MG63 (cell line): ENCODE results near the gene OR6N1. TPM values are rescaled to one million over a fixed set of nuclear protein-coding genes. Genes with fewer than 3 reads are reported as not detected.

Experiments used
- DNase-seq: peaks from one replicate; pipeline ENCODE4 v3.0.0-alpha.2; 2020
- H3K27me3 ChIP-seq: fragments of 250-450 bp; sonication (Bioruptor Pico); 2 replicates; pipeline ENCODE4 v1.5.1; 2020; ENCODE audit warnings: mild to moderate bottlenecking, moderate library complexity
- H3K36me3 ChIP-seq: fragments of 250-450 bp; sonication (Bioruptor Pico); 2 replicates; pipeline ENCODE4 v1.5.1; 2020; ENCODE audit warnings: mild to moderate bottlenecking, moderate library complexity
- H3K4me3 ChIP-seq: fragments of 250-450 bp; sonication (Bioruptor Pico); 2 replicates; pipeline ENCODE4 v1.5.1; 2020; ENCODE audit warnings: mild to moderate bottlenecking, moderate library complexity
- H3K9me3 ChIP-seq: fragments of 250-450 bp; sonication (Bioruptor Pico); 2 replicates; pipeline ENCODE4 v1.5.1; 2020; ENCODE audit warnings: mild to moderate bottlenecking, moderate library complexity
- total RNA-seq: library from RNA; depleted of rRNA; stranded (reverse); fragments of >200 nt; shearing (Covaris generic); gene quantifications from 2 replicates; pipeline ENCODE4 v1.2.3, GENCODE V29; 2014; ENCODE audit warnings: low replicate concordance; rRNA removed

Gene OR6N1, protein sequence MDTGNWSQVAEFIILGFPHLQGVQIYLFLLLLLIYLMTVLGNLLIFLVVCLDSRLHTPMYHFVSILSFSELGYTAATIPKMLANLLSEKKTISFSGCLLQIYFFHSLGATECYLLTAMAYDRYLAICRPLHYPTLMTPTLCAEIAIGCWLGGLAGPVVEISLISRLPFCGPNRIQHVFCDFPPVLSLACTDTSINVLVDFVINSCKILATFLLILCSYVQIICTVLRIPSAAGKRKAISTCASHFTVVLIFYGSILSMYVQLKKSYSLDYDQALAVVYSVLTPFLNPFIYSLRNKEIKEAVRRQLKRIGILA
- total RNA-seq: not detected in 2 replicates

DNA sequence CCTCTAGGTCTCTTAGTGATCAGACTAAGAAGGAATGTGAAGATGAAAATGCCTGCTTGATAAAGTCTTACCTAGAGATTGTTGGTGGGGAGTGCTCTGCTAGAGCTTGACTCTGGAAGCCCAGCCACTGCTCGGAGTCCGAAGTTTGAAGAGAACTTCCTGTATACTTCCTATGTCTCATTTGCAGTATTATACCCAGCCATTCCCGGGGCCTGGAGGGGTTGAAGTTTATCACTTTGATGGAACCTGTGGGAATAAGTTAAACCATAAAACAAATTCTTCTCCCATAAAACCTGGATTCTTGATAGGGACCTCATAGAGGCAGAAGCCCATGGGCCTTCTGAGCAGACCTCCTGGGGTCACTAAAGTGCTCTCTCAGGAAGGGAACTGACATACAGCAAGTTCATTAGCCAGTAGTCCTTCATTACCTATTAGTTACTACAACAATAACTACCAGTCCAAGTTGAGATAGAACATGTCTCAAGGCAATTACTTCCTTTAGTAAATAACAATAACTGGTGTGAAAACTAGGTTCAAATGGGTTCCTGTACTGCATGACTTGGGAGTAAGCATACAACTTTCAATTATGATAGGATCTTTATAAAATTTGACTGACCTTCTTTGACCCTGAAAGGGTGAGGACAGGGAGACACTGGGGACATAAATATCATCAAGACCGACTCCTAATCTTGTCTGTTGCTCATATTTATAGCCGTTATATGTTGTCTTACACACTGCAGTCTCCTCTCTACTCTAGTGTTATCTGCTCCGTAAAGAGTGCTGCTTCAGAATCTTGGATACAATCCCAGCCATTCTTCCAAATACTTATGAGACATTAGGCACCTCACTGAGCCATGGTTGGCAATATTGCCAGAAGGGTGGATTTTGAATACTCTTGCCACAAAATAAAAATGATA lies at the start of gene OR6N1:
OR6N1 (minus strand) TSS at position 246 of the 917 bp plus-strand sequence. CDS start 5,513 bp downstream, outside the sequence.
- no peak within 1 kb of the TSS for H3K4me3 ChIP-seq
- no peaks in the 10 kb centered on the region for H3K9me3 ChIP-seq
- H3K36me3 ChIP-seq: no peaks in the 10 kb centered on the region
- H3K27me3 ChIP-seq: peaks cover 3% of the 10 kb centered on the region; the same call in 1 of the 2 replicates
- no peak for DNase-seq

DNA sequence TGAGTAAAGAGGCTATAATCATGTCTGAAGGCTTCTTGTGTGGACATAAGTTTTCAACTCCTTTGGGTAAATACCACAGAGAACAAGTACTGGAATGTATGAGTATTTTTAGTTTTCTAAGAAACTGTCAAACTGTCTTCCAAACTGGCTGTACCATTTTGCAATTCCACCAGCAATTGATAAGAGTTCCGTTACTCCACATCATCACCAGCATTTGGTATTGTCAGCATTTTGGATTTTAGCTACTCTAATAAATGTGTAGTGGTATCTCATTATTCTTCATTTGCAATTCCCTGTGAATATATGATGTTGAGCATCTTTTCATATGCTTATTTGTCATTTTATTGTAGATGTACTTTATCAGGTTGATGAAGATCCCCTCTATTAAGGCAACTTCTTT lies 49.7 kb upstream of the OR6N1 start:
- no peak overlapping the region for H3K4me3 ChIP-seq
- H3K27me3 ChIP-seq: no peaks in the 10 kb centered on the region
- no peak for DNase-seq
- H3K9me3 ChIP-seq: no peaks in the 10 kb centered on the region
- no peaks in the 10 kb centered on the region for H3K36me3 ChIP-seq

DNA sequence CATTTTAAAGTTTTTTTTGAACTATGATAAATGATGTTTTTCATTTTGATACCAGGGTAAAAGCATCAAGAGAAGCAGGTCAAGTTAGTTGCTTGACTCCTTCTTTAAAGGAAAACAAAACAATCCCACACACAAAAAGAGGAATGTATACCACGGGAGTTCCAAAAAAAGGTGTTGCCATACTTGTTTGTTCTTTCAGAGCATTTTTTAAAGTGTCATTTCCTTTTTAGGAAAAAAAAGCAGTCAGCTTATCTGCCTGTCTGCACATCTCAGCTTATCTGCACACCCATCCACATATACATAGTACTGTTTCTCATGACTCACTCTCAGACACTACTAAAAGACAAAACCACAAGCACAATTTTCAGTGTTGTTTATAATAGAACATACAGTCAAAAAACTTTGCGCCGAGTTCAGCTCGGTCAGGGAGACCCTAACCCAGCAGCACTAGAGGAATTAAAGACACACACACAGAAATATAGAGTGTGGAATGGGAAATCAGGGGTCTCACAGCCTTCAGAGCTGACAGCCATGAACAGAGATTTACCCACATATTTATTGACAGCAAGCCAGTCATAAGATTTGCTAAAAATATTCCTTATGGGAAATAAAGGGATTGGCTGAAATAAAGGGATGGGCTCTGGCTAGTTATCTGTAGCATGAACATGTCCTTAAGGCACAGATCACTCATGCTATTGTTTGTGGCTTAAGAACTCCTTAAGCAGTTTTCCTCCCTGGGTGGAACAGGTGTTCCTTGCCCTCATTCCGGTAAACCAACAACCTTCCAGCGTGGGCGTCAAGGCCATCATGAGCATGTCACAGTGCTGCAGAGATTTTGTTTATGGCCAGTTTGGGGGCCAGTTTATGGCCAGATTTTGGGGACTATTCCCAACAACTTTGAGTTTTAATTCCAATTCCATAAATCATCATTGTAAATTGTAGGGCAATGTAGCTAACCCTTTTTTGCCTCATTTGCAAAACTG lies 47.8 kb upstream of the OR6N1 start:
- DNase-seq: no peak
- Histone ChIP-seq H3K9me3 (no peaks in the 10 kb centered on the region), H3K27me3 (no peaks in the 10 kb centered on the region), H3K36me3 (no peaks in the 10 kb centered on the region), H3K4me3 (no peak overlapping the region)

DNA sequence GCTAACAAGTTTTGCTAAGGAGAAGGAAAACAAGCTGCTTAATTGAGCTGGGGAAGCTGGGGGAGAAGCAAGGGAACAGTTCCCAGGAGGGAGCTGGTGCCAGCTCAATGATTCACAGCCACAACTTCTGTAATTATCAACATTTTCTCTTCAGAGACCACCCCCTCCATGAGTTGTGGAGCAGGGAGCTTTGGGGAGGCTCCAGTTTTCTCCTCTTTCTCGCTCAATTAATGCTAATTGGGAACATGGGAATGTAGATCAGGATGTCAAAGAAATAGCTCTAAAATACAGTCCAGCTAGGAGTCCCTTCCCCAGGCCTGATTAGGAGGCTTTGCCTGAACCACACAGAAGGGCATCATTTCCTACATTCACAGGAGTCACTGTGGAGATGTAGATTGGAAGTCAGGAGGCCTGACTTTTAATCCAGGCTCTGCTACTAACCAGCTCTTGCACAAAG lies 47.0 kb upstream of the OR6N1 start:
- Histone ChIP-seq H3K27me3 (no peaks in the 10 kb centered on the region), H3K36me3 (no peaks in the 10 kb centered on the region), H3K9me3 (no peaks in the 10 kb centered on the region), H3K4me3 (no peak overlapping the region)
- no peak for DNase-seq

DNA sequence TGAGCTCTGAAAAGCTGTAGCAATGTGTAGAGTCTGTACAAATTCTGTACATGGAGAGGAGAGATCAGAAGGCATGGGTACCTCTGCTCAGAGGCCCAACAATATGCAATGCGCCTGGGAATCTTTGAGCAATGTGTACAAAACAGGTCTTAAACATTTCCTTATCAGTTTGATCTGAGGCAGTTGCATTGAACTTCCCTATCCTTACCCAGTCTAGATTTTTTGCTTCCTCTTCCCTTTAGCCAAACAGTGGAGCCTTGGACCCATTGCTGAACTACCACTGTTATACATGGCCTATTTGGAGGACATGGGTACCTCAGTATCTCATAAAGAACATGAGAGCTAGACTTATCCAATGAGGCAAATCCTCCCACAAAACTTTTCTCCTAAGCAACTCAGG lies 46.6 kb upstream of the OR6N1 start:
- Histone ChIP-seq H3K36me3 (no peaks in the 10 kb centered on the region), H3K9me3 (no peaks in the 10 kb centered on the region), H3K27me3 (no peaks in the 10 kb centered on the region), H3K4me3 (no peak overlapping the region)
- DNase-seq: no peak

DNA sequence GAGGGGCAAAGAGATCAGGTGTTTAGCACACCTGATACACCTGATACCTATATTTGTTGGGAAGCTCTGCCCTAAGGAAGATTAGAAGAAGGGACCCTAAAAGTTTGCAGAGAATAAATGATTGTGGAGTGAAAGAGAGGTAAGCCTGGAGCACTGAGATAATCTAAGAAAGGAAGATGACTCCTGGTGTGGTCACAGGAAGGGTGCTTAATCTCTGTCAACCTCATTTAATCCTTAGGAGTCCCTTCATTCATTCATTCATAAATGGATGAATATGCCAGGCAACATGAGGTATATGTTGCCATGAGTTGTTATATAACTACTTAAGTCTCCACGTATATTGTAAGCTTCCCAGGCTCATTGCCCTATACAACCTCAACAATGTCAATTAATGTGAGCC lies 43.0 kb upstream of the OR6N1 start:
- Histone ChIP-seq H3K36me3 (no peaks in the 10 kb centered on the region), H3K9me3 (no peaks in the 10 kb centered on the region), H3K4me3 (no peak overlapping the region), H3K27me3 (no peaks in the 10 kb centered on the region)
- no peak for DNase-seq

DNA sequence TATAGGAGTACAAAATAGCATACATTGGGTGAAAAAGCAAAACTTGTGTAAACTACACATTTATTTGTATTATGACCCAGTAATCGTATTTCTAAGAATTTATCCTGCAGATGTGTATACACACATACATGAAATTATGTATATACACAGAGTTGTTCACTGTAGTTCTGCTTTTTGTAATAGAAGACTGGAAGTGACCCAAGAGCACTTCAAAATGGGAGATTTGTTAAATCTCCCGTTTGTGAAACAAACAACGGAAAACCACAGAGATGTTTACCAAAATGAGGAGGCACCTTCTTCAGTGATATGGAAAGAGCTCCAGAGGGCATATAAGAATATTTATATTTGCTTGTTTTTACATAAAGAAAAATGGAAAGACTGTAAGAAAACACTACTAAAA lies 41.2 kb upstream of the OR6N1 start:
- H3K27me3 ChIP-seq: no peaks in the 10 kb centered on the region
- H3K4me3 ChIP-seq: no peak overlapping the region
- no peaks in the 10 kb centered on the region for H3K36me3 ChIP-seq
- no peaks in the 10 kb centered on the region for H3K9me3 ChIP-seq
- DNase-seq: no peak

DNA sequence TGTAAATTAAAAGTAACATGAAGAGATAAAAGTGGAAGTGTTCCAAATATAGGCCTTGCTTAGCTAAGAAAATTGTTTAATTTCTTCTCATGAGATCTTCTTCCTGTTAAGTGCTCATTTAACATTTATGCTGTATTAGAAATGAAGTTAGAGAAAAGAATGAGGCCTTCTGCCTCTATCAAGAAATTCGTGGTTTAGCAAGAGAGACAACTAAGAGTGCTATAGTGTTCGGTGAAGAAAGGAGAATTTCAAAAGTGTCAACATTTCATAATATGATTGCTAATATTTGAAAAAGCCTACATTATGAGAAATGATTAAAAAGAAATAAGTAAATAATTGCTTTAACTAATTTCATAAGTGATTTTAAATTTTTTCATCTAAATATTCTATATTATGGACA lies 40.3 kb upstream of the OR6N1 start:
- no peak for DNase-seq
- no peaks in the 10 kb centered on the region for H3K36me3 ChIP-seq

DNA sequence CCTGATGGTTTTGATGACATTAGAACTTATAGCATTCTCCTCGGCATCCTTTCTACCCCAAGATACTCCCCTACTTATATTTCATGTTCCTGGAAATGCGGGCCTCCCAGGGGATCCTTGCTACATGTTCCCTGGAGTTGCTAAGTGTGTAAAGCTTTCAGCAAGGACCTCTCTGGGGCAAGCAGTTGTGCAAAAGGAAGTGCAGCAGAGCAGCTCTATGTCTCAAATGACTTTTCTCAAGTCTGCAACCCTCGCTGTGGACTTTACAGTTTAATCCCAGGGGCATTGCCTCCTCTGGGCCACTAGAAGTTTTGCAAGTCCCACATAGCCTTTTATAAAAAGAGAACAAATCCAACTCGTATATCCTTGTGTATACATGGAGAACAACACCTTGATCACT lies 38.3 kb upstream of the OR6N1 start:
- no peak overlapping the region for H3K4me3 ChIP-seq
- no peak for DNase-seq
- no peaks in the 10 kb centered on the region for H3K36me3 ChIP-seq
- H3K9me3 ChIP-seq: no peaks in the 10 kb centered on the region
- no peaks in the 10 kb centered on the region for H3K27me3 ChIP-seq

More for the DNA sequence above, 40.3 kb upstream of the OR6N1 start:
- Histone ChIP-seq H3K27me3 (no peaks in the 10 kb centered on the region), H3K4me3 (no peak overlapping the region), H3K9me3 (no peaks in the 10 kb centered on the region)

DNA sequence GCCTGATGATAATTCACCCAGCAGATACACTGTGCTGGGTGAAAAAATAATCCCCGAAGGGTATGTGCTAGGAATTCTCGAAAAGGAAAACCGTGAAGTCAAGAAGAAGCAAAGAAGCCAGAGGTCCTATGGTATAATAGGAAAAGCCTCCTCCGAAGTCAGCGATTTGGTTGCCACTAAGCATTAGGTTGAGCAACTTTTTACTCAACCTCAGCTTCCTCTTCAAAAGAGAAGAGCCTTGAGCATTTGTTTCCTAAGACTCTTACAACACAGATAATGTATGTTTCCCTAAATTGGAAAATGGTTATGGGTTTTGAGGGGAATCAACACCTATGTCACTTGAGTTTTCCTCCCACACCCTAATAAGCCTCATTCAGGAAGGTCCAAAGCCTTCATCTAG lies 37.9 kb upstream of the OR6N1 start:
- Histone ChIP-seq H3K9me3 (no peaks in the 10 kb centered on the region), H3K36me3 (no peaks in the 10 kb centered on the region), H3K4me3 (no peak overlapping the region), H3K27me3 (no peaks in the 10 kb centered on the region)
- DNase-seq: no peak

DNA sequence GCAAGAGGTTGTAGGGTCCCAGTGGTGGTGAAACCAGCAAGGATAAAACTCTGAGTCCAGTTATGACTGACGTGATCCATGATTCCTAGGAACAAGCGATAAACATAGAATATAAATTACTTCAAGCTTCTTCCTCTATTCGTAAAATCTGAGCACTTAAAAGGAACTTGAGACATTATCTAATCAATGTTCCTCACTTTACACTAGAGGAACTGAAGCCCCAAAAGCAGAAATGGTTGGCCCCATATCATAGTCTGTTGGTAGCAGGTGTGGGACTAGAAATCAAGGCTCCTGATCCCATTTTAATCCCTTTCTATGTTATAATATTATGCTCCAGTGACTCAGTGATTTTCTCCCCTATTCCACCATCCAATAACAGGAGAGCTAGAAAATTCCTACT lies 37.3 kb upstream of the OR6N1 start:
- H3K4me3 ChIP-seq: no peak overlapping the region

DNA sequence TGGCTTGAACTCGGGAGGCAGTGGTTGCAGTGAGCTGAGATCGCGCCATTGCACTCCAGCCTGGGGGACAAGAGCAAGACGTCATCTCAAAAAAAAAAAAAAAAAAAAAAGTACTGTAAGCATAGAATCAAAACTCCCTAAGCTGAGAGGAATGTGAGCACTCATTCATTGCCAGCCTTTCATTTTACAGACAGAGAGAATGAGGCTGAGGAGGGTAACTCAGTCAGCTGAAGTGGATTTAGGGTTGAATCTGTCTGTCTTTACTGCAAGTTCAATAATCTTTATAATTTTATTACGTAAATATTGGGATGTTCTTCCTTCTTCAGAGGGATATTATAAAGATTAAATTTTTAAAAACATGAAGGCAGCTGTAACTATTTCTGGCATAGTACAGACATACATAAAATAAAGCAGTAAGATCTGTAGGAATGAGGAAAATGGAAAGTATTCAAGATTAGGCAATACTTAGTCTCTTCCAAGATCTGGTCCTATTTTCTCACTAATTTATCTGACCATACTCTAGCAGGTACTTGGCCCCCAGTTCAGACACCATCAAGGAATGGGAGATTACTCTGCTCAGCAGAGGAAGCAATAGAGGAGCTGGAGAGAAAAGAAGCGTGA lies 35.0 kb upstream of the OR6N1 start:
- Histone ChIP-seq H3K27me3 (0 out of 2 replicates have a peak, but pooled peaks cover 3% of the 10 kb centered on the region), H3K9me3 (no peaks in the 10 kb centered on the region), H3K4me3 (no peak overlapping the region), H3K36me3 (no peaks in the 10 kb centered on the region)
- DNase-seq: no peak

More for the DNA sequence above, 37.3 kb upstream of the OR6N1 start:
- Histone ChIP-seq H3K9me3 (no peaks in the 10 kb centered on the region), H3K36me3 (no peaks in the 10 kb centered on the region), H3K27me3 (no peaks in the 10 kb centered on the region)
- DNase-seq: no peak

DNA sequence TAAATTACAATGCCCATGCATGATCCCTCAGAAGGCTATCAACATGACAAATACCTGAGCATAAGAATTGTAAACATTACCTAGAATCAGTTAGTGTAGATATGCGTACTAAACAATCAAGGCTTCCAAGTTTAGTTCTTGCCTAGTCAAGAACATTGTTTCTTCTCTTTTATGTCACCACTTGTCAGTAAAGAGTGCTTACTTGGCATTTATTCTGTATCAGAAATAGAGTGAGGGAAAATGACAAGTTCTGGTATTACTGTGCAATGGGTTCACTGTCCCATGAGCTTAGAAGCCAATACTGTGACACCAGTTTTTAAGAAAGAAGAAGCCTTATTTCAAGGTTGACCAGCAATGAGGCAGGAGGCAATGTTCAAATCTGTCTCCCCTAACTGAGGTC lies 31.7 kb upstream of the OR6N1 start:
- no peaks in the 10 kb centered on the region for H3K36me3 ChIP-seq
- H3K27me3 ChIP-seq: peaks cover 3% of the 10 kb centered on the region; the same call in 1 of the 2 replicates
- H3K4me3 ChIP-seq: no peak overlapping the region
- no peak for DNase-seq
- H3K9me3 ChIP-seq: no peaks in the 10 kb centered on the region

DNA sequence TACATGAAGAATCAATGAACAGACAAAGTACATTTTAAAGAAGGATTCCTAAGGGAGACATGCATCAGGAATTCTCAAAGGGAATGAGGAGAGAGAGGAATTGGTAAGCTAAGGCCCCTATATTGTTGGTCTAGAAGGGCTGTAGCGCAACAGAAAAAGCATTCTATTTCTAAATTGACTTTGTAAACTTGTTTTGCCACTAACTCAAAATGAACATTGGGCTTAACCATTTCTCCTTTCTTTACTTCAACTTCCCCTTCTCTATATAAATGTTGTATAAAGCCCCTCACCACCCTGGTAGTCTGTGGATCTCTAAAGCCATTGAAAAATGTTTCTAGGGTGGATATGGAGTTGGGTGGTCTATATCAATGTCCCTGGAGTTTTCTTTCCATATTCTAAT lies 29.4 kb upstream of the OR6N1 start:
- peaks cover 3% of the 10 kb centered on the region; the same call in 1 of the 2 replicates for H3K27me3 ChIP-seq
- DNase-seq: no peak
- no peaks in the 10 kb centered on the region for H3K36me3 ChIP-seq
- no peaks in the 10 kb centered on the region for H3K9me3 ChIP-seq
- H3K4me3 ChIP-seq: no peak overlapping the region

DNA sequence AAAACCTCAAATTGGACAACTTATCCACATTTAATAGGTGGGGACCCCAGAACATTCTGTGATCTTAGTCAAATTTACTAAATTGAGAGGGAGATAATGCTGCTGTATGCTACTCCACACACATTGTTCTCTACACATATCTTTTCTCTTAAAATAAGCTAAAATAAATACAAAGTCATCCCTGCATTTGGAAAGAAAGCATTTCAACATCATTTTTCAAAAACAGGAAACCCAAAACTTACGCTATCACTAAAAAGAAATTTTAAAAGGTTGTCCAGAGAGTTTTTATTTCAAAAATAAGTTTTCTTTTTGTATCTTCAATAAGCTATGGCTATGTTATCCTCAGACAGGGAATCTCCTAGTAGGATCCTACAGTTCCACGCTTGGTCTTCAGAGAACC lies 28.5 kb upstream of the OR6N1 start:
- Histone ChIP-seq H3K9me3 (no peaks in the 10 kb centered on the region), H3K4me3 (no peak overlapping the region), H3K36me3 (no peaks in the 10 kb centered on the region), H3K27me3 (peaks cover 3% of the 10 kb centered on the region; the same call in 1 of the 2 replicates)
- DNase-seq: no peak

DNA sequence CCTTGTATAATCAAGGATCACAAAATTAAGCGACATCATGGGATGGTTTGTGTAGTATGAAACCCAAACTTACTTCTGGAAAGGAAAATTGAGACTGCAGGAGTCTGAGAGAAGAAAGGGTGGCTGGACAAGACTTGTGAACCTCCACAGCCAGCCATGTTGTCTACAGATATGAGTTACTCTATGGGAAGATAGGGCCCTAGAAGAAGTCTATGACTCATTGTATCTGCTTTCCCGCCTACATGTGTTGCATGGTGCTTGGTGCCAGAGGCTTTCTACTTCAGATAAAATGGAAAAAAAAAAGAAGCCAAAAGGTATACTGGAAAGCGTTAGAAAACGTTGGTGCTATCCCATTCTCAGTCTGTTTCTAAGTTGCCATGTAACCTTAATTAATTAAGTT lies 27.7 kb upstream of the OR6N1 start:
- DNase-seq: no peak
- H3K4me3 ChIP-seq: no peak overlapping the region
- H3K9me3 ChIP-seq: no peaks in the 10 kb centered on the region
- H3K27me3 ChIP-seq: peaks cover 3% of the 10 kb centered on the region; the same call in 1 of the 2 replicates
- no peaks in the 10 kb centered on the region for H3K36me3 ChIP-seq
